K562 (cell line): ENCODE data around the gene AP4E1.

Experiments used
- CBX5 ChIP-seq: IDR thresholded peaks from 2 replicates; pipeline ENCODE4 v1.6.1; 2014; ENCODE audit warnings: low read depth, borderline replicate concordance
- FOXJ3 ChIP-seq: sonication (generic); formaldehyde crosslinking; IDR thresholded peaks from 2 replicates; pipeline ENCODE4 v1.4.0; 2020; ENCODE audit warnings: mild to moderate bottlenecking, missing genetic modification reagents
- KLF10 ChIP-seq: fragments of 250-450 bp; sonication (Bioruptor Pico); IDR thresholded peaks from 2 replicates; pipeline ENCODE4 v1.6.1; 2021; ENCODE audit warnings: matching md5 sums
- LCOR ChIP-seq: sonication (generic); formaldehyde crosslinking; IDR thresholded peaks from 2 replicates; pipeline ENCODE4 v1.8.0; 2022; ENCODE audit warnings: mild to moderate bottlenecking, missing genetic modification reagents
- MAZ ChIP-seq, 2 experiments: fragments of 450-650 bp in 1 of 2; sonication (generic) in 1 of 2; formaldehyde crosslinking; IDR thresholded peaks in 1 of 2; conservative IDR thresholded peaks in 1 of 2; 2 replicates each; pipeline versions ENCODE4 v1.4.0 to v1.5.0; 2020; ENCODE audit warnings: mild to moderate bottlenecking in 1 of 2, missing genetic modification reagents in 1 of 2
- POLR2AphosphoS5 ChIP-seq: IDR thresholded peaks from 2 replicates; pipeline ENCODE4 v1.6.1; 2011; ENCODE audit warnings: mild to moderate bottlenecking, low read depth, low read length, moderate library complexity; ENCODE audit not compliant: control insufficient read depth, insufficient read depth
- SAP30 ChIP-seq: fragments of 200-600 bp; sonication (generic); IDR thresholded peaks from 2 replicates; pipeline ENCODE4 v1.6.1; 2012; ENCODE audit warnings: borderline replicate concordance, low read depth, mild to moderate bottlenecking, moderate library complexity, low read length, control low read depth, inconsistent platforms; ENCODE audit not compliant: insufficient read depth, poor library complexity, severe bottlenecking
- SIX5 ChIP-seq, 2 experiments: IDR thresholded peaks; 2 replicates each; pipeline ENCODE4 v1.6.1; 2011; ENCODE audit warnings: low read length in 2 of 2, borderline replicate concordance in 1 of 2, low read depth in 1 of 2, mild to moderate bottlenecking in 1 of 2, moderate library complexity in 1 of 2; ENCODE audit not compliant: insufficient read depth in 1 of 2
- TCF7 ChIP-seq: sonication (generic); IDR thresholded peaks from 2 replicates; pipeline ENCODE4 v1.6.1; 2016; ENCODE audit warnings: antibody characterized with exemption, borderline replicate concordance
- XRCC5 ChIP-seq: fragments of 200-400 bp; formaldehyde crosslinking; IDR thresholded peaks from 2 replicates; pipeline ENCODE4 v1.6.1; 2017; ENCODE audit warnings: low read depth, mild to moderate bottlenecking, low read length
- ZNF644 ChIP-seq: fragments of 200-800 bp; sonication (Bioruptor generic); IDR thresholded peaks from 2 replicates; pipeline ENCODE4 v1.6.1; 2016; ENCODE audit warnings: low read depth, missing genetic modification characterization, missing compliant biosample characterization
- TF ChIP-seq, protein P1 (sequence below), 3 experiments: IDR thresholded peaks in 2 of 3; conservative IDR thresholded peaks in 1 of 3; 2 replicates each; pipeline ENCODE4 v1.5.1; 2011 to 2012; ENCODE audit warnings: low read length in 3 of 3, mild to moderate bottlenecking in 3 of 3, control low read depth in 2 of 3, improper control_type of control experiment in 1 of 3, inconsistent platforms in 1 of 3, low read depth in 1 of 3, mixed read lengths in 1 of 3, moderate library complexity in 1 of 3; ENCODE audit not compliant: insufficient read depth in 2 of 3

DNA sequence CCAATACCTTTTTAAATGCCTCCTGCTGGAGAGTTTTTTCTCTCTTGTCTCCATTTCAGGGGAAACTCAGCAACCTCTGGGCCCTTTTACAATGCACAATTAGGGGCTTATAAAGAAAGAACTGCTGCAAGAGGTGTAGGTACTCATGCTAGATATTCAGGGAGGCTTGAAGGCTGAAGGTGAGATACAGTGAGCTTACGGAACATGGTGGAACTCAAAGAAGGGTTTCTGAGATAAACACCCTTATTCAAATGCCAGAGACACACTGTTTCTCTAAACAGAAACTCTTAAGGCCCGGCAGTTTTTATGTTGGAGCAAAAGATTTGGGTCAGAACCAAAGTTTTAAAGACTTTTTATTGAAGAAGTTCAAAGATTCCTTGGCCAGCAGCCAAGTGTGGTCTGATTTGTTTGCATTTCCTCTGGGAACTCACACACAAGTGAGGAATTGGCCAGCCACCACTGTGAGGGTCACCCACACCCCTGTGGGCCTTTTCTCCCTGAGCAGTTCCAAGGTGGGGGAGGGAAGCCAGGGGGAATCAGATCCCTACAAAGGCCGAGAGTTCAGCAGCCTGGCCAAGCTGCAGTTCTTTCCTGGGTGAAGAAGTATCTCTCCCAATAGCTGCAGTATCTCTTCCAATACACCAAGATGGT is 138.4 kb downstream of the AP4E1 start:
- TF ChIP-seq ZNF644 (tag) (no peak), SIX5 (IDR thresholded peaks at IDR 0.05; ENCODE audit: borderline replicate concordance in 1 of 2, insufficient read depth in 1 of 2, low read depth in 1 of 2, low read length in 2 of 2) (no peak), CBX5 (no peak), KLF10 (CRISPR knock-in tag) (no peak), TCF7 (no peak), SAP30 (no peak), POLR2AphosphoS5 (no peak), XRCC5 (no peak), LCOR (CRISPR knock-in tag) (no peak), MAZ (CRISPR knock-in tag; conservative IDR thresholded peaks at IDR 0.05 in 1 of 2, IDR thresholded peaks at IDR 0.05 in 1 of 2) (no peak), FOXJ3 (no peak)
- TF ChIP-seq, protein P1, sequence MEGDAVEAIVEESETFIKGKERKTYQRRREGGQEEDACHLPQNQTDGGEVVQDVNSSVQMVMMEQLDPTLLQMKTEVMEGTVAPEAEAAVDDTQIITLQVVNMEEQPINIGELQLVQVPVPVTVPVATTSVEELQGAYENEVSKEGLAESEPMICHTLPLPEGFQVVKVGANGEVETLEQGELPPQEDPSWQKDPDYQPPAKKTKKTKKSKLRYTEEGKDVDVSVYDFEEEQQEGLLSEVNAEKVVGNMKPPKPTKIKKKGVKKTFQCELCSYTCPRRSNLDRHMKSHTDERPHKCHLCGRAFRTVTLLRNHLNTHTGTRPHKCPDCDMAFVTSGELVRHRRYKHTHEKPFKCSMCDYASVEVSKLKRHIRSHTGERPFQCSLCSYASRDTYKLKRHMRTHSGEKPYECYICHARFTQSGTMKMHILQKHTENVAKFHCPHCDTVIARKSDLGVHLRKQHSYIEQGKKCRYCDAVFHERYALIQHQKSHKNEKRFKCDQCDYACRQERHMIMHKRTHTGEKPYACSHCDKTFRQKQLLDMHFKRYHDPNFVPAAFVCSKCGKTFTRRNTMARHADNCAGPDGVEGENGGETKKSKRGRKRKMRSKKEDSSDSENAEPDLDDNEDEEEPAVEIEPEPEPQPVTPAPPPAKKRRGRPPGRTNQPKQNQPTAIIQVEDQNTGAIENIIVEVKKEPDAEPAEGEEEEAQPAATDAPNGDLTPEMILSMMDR (IDR thresholded peaks at IDR 0.05 in 2 of 3, conservative IDR thresholded peaks at IDR 0.05 in 1 of 3; ENCODE audit: insufficient read depth in 2 of 3, low read depth in 1 of 3, low read length in 3 of 3) = no peak
